ENCODE measurements around the gene SMIM38.
A peak's percentile ranks its signal among the peaks of the same experiment; 100 is the strongest.

SMIM38 gene

DNA sequence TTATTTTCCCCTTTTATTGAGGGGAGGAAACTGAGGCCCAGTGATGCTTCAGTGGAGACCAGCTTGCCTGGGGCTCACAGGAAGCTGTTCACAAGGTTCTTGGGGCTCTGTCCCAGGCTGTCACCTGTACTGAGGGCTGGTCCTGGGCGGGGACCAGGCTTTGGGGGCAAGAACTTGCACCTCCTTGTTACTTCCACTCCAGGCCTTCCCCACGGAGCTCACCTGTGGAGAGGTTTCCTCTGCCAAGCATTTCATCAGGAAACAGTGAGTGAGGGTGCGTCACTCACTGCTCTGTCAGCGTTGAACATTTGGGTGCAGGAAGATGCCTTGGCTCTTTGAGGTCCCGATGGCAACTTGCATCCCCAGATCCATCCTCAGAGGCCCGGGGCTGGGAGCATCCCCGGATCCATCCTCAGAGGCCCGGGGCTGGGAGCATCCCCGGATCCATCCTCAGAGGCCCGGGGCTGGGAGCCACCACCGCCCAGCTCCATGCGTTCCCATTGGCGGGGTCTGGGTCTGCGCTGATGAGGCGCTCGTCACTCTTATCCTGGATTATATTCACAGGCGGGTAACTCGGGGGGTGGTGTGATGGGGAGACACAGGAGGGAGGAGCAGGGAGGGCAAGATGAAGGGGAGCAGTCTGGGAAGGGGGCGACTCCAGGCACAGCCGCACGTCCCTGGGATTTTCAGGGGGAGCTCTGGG lies 1.4 kb upstream of the SMIM38 start:
- TF ChIP-seq, protein P1, sequence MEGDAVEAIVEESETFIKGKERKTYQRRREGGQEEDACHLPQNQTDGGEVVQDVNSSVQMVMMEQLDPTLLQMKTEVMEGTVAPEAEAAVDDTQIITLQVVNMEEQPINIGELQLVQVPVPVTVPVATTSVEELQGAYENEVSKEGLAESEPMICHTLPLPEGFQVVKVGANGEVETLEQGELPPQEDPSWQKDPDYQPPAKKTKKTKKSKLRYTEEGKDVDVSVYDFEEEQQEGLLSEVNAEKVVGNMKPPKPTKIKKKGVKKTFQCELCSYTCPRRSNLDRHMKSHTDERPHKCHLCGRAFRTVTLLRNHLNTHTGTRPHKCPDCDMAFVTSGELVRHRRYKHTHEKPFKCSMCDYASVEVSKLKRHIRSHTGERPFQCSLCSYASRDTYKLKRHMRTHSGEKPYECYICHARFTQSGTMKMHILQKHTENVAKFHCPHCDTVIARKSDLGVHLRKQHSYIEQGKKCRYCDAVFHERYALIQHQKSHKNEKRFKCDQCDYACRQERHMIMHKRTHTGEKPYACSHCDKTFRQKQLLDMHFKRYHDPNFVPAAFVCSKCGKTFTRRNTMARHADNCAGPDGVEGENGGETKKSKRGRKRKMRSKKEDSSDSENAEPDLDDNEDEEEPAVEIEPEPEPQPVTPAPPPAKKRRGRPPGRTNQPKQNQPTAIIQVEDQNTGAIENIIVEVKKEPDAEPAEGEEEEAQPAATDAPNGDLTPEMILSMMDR (conservative IDR thresholded peaks at IDR 0.05; ENCODE audit: control insufficient read depth, insufficient read depth, low read depth, low read length) = no peak

GRCh38 chr11:69154938-69155301 lies 815 bp upstream of the SMIM38 start:
- TF ChIP-seq, protein P1 (conservative IDR thresholded peaks at IDR 0.05; ENCODE audit: control insufficient read depth, insufficient read depth, low read depth, low read length) = no peak
- no peak overlapping the region for H3K4me3 ChIP-seq (ENCODE audit: control insufficient read depth, low read depth, low read length)
- DNase-seq (ENCODE audit: low read depth) = no peak

More for the DNA sequence above, 1.4 kb upstream of the SMIM38 start:
- DNase-seq (ENCODE audit: low read depth) = no peak
- H3K4me3 ChIP-seq (ENCODE audit: control insufficient read depth, low read depth, low read length) = no peak overlapping the region

- TF ChIP-seq, protein P1 (conservative IDR thresholded peaks at IDR 0.05; ENCODE audit: control insufficient read depth, insufficient read depth, low read depth, low read length) = no peak
- DNase-seq (ENCODE audit: low read depth) = no peak
- no peak overlapping the region for H3K4me3 ChIP-seq (ENCODE audit: control insufficient read depth, low read depth, low read length)
These were observed 502 bp downstream of the SMIM38 start for GRCh38 chr11:69156235-69156639.

DNA sequence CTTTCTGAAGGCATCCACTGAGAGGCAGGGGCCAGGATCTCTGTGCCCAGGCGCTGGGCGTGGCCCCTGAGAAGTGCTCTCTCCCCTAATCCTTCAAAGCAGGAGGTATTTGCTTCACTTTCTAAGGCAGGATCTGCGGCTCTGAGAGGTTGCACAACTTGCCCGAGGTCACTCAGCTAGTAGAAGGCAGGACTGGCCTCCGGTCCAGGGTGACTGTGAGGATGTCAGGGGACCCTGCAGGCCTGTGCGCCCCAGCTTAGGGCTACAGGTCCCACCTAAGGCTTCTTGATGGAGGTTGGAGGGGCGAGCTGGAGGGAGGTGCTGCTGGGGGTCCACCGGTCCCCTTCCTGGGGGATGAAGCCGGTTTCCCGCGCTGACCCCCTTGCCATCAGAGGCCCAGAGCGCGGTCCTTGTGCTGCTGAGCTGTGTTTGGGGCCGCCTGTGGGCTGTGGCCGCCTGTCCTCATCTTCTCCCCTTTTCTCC lies 979 bp downstream of the SMIM38 start:
- no peak overlapping the region for H3K4me3 ChIP-seq (ENCODE audit: control insufficient read depth, low read depth, low read length)
- TF ChIP-seq, protein P1 (conservative IDR thresholded peaks at IDR 0.05; ENCODE audit: control insufficient read depth, insufficient read depth, low read depth, low read length) = no peak
- DNase-seq (ENCODE audit: low read depth) = peak; percentile 7

DNA sequence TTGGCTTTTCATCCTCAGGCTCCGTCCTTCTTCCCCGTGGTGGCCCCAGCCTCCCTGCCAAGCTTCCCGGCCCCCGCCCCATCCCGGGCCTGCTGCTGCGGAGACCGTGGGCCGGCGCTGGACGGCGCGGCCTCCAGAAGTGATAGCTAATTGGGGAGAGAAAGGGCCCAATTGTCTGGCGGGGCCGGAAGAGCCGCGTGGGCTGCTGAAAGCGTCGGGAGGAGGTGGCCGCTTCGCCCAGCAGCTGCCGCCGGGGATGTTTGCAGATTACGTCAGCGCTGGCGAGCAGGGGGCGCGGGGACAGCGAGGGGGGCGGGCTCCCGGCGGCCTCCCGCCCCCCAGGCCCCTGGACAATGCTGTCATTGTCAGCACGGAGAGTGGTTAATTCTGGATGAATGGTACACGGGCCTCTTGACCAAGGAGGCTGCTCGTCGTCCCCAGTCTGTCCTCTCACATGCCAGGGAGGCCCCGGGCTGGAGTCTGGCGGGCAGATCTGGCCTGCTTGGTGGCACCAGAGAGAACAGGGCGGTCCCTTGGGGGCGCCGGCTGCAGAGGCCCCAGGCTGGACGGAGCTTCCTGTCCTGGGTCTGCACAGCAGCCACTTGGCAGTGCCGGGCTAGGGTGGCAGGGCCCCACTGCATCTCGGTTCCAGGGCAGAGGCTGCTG lies 1.6 kb downstream of the SMIM38 start:
- no peak overlapping the region for H3K4me3 ChIP-seq (ENCODE audit: control insufficient read depth, low read depth, low read length)
- peak; percentile 17 for DNase-seq (ENCODE audit: low read depth)
- TF ChIP-seq, protein P1 (conservative IDR thresholded peaks at IDR 0.05; ENCODE audit: control insufficient read depth, insufficient read depth, low read depth, low read length) = no peak

DNA sequence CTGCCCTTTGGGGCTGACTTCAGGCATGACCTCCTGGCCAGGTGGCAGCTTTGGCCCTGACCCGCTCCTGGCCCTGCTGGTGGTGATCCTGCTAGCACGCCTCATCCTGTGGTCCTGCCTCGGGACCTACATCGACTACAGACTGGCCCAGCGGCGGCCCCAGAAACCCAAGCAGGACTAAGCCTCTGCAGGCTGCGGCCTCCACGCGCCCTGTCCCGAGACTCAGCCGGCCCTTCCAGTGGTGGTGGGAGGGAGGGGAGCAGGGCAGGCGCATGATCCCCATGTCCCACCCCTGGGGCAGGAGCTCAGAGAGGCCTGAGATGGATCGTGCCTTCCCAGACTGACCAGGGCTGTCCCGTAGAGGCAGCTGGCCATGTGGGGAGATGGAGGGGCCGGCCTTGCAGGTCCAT lies 2.1 kb downstream of the SMIM38 start:
- H3K4me3 ChIP-seq (ENCODE audit: control insufficient read depth, low read depth, low read length) = no peak overlapping the region
- DNase-seq (ENCODE audit: low read depth) = no peak
- TF ChIP-seq, protein P1 (conservative IDR thresholded peaks at IDR 0.05; ENCODE audit: control insufficient read depth, insufficient read depth, low read depth, low read length) = no peak
